Inferior parietal cortex (tissue), 1 donor: ENCODE measurements around the gene ELFN1.

Experiments
- DNase-seq: peaks from one replicate; pipeline ENCODE4 v3.0.0-alpha.2; 2016; ENCODE audit errors: extremely low spot score

The ELFN1 gene

DNA sequence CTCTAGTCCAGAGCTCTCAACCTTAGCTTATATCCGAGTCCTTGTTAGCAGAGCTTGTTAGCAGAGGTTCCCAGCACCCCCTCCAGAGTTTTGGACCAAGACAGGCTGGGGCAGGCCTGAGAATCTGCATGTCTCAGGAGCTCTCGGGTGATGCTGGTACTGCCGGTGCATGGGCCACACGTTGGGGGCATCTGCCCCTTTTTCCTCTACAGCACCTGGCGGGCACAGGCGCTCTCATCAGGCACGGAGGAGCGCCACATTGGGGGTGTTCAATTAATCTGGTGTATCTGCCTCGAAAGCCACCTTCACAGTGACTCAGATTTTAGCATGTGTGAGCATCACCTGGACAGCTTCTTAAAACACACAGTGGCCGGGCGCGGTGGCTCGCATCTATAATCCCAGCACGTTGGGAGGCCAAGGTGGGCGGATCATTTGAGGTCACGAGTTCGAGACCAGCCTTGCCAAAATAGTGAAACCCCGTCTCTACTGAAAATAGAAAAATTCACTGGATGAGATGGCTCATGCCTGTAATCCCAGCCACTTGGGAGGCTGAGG is 117.7 kb downstream of the ELFN1 start:
- DNase-seq, result no peak

DNA sequence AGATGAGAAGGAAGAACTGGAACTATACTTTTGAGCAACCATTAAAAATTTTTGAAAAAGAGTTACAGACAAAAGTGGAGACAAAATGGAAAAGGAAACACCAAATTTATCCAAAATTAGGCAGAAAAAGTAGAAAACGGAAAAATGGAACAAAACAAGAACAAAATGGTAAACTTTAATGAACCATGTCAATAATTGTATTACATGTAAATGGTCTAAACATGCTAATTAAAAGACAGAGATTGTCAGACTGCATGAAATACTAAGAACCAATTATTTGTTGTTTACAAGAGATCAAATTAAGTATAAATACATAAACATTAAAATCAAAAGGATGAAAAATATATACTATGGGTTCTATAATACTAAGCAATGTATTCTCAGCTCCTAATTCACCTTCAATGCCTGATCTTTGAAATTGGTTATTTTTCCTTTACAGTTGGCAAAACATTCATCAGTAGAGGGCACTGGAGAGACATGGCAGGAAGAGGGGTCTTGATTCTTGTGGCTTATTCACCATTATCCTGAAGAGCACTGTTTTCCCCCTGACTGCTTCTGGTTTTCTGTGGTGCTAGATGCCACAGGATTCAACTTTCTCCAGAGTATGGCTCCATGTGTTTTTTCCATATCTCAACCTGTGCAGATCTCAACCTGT is 124.9 kb downstream of the ELFN1 start:
- DNase-seq, result no peak
